OCI-M2 (cell line): Measurements from ENCODE around the gene HEXD.
"Not testable (repeated sequence)": the region's sequence is repeated elsewhere in the genome, so short reads cannot be mapped to it uniquely, and the experiment has no call there.

Source experiments
- DNase-seq: peaks from one replicate; lab custom pipeline; 2025; ENCODE audit not compliant: unreplicated experiment; lab: John Stamatoyannopoulos, UW

Gene HEXD

DNA sequence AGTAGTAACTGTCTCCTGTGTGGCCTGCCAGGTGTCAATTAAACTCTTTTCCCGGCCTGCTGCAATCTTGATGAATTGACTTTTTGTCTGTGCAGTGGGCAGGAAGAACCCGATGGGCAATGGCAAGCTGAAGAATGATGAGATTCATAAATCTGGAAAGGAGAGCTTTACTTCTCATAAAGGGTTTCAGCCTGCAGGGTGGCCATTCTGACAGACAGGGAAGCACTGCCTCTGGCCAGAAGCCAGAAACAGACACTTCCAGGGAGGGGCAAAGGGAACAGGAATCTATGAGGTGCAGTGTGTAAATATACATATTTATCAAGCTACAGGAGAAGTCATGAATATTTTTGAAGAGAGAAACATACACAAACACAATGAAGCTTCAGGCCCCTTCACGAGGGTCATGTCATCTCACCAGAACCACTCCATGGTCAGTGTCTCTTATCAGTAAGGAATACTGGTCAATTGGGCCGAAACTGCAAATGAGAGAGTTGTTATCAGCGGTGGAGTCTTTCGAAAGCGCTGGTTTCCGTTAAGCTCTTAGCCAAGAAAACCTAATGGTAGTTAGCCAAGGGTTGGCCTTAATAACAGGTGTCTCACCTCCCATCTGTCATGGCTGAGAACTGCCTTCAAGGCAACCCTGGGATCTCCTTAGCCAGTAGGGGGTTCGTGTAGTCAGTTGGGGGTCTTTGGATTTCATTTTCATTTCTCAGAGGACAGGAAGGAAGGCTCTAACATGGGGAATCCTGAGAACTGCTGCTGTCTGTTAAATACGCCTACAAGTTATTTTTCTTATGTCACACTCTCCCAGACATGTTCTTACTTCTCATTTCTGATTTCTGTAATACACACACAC, 39.2 kb downstream of the HEXD start:
- DNase-seq = no peak

DNA sequence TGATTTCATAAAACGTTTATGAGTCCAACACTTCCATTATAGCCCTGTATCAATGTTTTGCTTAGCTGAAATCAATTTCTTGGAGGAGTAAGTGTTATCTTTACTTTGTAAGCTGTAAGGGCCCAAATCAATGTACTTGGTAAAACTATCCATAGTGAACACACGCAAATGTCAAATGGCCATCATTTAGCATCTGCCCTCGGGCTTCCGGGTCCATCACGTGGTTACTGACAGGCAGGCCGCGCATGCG, 39.7 kb downstream of the HEXD start:
- DNase-seq = no peak

DNA sequence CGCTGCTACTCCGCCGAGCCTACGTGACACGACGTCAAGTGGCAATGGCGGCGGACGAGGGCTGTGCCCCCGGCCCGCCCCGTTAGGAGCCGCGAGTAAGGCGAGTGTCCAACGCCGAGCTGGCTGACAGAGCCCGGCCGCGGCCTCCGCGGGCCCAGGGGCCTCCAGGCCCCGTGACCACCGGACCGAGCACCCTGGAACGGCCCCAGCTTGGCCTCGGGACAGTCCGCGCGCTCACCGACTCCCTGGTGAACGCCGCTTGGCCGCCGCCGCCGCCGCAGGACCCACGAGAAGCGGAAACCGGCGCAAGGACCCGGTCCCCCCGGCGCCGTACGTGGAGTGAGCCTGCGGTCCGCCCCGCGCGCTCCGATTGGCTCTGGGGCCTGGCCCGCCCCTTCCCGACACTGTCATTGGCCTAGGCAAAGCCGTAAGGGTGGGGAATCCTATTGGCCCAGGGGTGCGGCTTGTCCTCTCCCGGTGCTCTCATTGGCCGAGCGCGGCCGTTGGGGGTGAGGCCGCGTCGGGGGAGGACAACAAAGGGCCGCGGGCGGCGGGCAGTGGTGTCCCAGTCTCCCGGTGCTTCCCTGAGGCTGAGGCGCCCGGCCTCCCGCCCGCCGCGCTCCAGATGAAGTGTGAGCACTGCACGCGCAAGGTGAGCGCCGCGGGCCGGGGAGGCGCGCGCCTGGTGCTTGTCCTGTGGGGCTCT, 40.2 kb downstream of the HEXD start, which contains the start of gene NARF:
TSS of gene NARF (plus strand) at position 563 of the 706 bp plus-strand sequence. CDS start at position 626, 63 bp downstream.
- DNase-seq = peak; percentile 75

DNA sequence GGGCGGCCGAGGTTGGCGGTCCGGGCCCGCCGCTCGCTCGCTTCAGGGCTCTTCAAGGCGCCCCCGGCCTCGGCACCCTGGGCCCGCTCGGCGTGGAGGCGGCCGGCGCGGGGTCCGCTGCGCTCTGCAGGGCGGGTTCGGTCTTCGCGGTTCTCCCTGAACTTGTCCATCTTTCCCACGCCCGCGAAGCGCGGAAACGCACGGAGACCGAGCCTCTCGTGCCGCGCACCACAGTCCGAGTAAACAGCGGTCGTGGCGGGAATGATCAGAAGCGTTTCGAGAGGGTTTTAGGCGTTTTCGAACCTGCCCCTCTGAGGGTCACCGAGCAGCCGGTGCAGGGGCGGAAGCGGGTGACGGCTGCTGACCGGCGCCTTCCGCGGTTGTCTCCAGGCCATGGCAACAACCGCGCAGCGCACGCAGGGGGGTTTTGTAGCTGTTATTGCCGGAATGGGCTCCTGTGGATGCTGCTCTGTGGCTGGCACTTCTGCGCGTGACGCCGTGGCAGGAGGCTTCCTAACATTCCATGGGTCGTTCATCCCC, 40.8 kb downstream of the HEXD start:
- DNase-seq = no peak

DNA sequence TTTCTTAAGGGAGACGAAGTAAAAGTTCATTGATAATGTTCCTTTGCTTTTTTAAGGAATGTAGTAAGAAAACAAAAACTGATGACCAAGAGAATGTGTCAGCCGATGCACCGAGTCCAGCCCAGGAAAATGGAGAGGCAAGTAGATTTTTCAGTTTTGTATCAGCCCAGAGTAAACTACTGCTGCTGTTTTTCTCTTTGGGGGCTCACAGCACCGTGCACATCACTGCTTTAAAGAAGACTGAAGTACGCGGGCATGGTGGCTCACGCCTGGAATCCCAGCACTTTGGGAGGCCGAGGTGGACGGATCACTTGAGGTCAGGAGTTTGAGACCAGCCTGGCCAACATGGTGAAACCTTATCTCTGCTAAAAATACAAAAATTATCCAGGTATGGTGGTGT, 41.8 kb downstream of the HEXD start:
- DNase-seq = not testable (repeated sequence)

DNA sequence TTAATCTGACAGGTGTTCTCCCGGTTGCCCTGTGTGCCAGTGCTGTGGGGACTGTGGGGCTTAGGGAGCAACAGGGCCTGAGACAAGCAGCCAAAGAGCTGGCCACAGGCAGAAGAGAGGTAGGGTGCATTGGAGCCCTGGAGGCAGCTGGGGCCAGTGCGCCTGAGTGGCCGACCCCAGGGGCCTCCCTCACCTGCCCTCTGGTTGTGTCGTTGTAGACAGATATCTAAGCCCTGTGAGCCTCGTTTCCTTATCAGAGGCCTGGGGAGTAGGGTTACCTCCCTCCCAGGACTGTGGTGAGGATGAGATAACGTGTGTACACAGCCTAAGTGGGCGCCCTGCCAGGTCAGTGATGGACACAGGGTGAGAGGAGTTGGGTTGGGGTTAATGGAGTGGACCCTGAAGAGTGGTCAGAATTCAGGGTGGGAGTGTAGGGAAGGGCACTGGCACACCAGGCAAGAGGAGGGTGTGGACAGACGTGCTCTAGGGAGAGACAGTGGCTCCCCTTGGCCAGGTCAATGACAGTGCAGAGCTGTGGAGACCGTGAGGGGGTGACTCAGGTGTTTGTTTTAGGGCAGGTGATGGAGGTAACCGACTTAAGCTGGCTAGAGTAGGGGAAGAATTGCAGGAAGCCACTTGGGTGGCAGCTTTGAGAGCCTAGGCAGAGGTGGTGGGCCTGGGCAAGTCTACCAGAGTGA, 43.8 kb downstream of the HEXD start:
- DNase-seq = no peak

DNA sequence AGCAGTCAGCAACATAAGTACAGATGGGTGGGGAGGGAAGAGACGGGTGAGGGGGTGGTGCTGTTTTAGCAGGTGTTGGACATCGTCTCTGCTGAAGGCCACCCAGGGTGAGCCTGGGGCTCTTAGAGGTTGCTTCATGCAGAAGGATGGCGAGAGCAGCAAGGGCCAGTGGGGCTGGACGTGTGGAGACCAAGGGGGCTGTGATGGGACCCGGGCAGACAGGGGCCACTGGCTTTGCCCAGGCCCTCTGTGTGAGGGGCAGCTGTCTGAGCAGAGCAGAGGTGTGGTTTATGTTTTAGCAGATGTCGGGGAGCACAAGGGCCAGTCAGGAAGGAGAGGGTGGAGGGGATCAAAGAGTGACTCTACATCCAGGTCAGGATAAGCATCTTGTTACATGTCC, 45.2 kb downstream of the HEXD start:
- no peak for DNase-seq

DNA sequence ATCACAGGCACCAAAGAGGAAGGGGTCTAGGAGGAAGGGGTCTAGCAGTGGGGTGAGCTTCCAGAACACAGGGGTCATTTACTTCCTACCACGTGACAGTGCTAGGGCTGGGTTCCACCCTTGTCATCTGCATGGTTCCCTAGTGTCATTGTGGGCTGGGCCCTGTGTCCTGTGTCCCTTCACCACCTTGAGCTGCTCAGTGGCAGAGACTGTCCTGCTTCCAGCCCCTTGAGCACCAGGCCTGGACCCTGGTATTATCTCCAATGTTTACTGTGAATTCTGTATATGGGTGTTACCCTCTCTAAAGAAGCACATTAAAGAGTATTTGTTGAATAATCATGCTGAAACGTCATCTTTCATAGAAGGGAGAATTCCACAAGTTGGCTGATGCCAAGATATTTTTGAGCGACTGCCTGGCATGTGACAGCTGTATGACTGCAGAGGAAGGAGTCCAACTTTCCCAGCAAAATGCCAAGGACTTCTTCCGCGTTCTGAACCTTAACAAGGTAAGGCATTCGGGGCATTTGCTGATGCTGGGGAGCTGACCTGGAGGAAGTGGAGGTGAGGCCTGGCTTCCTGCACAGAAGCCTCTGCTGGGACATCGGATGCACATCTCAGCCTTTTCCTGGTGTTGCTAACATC, 45.9 kb downstream of the HEXD start:
- DNase-seq = no peak

DNA sequence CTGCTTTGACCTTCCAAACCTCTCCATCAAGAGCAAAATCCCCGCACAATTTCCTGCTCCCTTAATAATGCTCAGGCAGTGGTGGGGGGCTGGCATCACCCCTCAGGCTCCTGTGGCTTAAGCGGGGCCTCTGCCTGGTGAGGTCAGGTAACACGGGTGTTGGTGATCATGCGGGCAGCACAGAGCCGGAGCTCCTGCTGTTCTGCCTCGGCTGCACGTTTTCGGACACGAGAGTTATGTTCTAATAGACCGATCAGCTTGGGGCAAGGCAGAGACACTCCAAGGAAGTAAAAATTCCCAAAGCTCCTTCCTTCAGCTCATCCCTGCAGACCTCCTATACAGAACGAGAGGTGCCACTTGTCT, 46.4 kb downstream of the HEXD start:
- DNase-seq = no peak

DNA sequence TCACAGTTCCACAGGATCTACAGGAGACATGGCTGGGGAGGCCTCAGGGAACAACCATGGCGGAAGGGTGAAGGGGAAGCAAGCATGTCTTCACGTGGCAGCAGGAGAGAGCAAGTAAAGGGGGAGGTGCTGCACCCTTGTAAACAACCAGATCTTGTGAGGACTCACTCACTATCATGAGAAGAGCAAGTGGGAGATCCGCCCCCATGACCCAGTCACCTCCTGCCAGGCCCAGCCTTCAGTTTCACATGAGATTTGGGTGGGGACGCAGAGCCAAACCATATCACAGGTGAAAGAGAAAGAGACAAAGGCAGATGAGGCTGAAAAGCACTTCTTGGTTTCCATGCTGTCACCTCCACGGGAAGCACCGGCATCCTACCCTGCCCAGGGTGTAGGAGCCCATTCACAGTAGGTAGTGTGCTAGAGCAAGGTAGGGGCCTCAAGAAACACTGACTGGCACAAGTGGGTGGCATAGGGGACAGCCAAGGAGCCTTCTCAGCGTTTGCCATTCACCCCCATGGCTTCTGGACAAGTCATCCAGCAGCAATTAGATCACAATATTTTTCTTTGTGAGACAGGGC, 47.0 kb downstream of the HEXD start:
- no peak for DNase-seq

DNA sequence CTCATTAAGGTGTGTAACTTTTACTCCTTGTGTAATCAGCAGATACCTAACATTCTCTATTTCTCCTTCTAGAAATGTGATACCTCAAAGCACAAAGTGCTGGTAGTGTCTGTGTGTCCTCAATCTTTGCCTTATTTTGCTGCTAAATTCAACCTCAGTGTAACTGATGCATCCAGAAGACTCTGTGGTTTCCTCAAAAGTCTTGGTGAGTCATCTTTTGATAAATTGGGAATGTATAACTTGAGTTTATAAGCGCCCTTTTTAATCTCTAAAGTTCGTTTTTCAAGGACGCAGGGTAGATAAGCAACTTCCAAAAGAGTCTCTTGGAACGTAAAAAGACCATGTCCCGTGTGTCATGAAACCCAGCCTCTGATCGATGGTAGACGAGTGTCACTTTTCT, 50.5 kb downstream of the HEXD start:
- no peak for DNase-seq

DNA sequence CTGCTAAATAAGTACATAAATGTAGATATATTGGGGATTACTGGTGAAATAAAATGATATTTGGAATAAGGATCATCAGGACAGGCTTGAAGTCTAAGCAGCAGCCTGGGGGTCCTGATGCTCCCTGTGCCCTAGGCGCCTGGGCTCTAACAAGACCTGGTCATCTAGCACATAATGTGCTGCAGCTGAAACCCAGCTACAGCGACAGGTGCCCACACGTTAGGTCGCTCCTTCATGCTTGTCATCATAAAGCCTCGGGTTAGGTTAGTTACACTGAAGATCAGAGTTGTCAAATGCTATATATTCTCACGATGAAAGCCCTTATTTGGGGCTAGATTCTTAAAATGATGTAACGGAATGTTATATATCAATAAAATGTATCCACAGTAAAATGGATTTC, 51.9 kb downstream of the HEXD start:
- DNase-seq = no peak

DNA sequence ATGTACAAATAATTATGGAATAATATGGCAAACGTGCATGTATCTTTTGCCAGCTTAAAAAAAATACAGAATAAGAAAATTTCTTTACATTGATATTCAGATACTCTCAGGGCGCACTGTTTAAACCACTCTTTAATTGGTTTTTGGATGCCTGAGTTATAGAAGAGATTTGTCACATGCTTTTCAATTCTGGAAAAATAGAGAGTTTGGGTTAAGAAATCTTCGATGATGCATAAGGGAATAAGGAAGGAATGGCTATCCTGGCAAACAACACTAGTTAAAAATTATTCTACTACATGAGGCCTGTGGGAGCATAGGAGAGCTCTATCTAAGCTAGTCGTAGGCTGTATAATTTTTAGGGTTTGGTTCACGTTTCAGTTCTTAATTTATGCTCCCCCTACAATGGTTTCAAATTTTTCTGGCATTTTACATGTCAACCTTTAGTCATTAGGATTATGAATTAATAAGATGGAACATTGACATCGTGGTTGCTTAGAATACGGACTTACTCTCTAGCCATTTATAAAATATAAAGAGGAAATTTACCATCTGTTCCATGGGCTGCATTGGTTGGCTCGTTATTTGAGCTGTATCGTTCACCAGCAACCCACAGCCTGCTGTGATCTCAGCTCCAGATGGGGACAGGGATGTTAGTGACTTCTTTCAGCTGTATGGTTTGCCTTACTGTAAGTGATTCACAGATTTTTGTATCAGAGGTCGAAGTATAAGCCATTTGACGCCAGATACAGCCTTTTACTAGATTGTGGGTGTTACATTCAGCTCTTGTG, 56.3 kb downstream of the HEXD start:
- no peak for DNase-seq

DNA sequence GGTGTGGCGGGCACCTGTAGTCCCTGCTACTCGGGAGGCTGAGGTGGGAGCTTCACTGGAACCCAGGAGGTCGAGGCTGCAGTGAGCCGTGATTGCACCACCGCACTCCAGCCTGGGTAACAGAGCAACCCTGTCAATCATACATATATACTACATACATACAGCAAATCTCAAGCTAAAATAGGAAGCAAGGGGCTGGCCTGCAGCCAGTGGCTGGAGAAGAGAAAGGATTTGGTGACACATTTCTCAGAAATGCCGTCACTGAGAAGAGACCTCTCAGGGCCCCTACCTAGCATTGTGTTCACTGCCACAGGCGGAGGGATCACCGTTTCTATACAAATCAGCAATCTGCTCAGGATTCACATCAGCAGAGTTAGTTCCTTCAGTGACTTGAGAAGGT, 57.3 kb downstream of the HEXD start:
- no peak for DNase-seq

DNA sequence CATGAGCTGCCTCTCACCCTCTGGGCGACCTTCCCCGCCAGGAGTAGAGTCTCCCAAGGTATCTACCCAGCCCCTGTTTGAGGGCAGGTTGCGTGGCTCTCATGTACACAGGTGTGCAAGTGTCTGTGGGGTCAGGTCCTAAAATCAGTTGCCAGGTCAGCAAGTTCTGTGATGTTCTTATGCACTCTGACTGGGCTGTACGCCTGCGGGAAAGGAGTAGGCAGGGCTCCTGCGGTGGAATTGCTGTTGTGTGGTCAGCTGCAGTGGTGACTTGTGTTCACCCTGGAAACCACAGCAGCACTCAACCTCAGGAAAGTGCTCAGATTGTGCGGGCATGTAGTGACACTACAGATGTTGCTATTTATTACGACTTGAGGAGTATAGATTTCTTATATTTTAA, 59.8 kb downstream of the HEXD start:
- no peak for DNase-seq

DNA sequence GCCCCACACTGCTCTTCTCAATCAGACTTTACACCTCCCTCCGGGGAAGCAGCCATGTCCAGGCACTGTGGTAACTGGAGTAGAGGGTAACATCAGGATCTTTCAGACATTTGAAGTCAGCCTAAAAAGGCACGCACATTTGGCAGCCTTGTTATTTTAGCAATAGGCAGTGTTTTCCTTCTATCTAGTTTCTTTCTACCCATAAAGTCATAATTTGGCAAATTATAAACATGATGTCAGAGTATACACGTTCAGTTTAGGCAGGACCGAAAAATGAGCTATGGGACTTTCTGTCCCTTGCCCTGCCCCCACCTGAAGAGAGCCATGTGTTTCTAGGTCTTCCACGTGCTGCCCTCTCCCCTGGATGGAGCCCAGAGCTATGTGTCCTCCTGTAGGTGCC, 61.5 kb downstream of the HEXD start:
- DNase-seq = no peak

DNA sequence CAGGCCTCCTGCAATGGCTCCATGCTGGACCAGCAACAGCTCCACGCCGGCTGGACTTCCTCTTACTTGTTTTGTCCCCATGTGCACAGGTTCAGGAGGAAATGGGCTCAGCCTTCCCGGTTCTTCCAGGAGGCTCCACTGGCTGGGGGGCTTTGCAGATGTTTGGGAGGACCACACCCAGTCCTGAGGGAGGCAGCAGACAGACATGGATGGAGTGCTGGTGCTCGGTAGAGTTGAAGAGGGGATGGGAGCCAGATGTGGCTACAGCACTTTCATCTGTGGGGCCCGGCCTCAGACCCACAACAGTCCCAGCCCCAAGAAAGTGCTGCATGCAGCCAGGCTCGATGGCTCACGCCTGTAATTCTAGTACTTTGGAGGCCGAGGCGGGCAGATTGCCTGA, 62.2 kb downstream of the HEXD start:
- DNase-seq = no peak

DNA sequence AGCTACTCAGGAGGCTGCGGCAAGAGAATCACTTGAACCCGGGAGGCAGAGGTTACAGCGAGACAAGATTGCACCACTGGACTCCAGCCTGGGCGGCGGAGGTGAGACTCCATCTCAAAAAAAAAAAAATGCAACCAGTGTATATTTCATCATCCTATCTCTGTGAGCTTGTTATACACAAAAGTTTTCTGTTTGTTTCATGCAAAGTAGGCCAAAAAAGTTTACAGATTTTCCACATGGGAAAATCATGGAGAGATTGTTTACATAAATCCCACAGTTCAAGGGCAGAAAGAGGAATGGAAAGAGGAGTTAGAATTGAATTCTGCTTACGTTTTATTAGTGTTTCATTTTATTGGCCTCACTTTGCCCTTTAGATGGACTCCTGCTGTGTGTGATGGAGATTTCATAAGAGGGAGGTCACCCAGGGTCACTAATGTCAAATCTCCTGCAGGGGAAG, 65.1 kb downstream of the HEXD start:
- no peak for DNase-seq

DNA sequence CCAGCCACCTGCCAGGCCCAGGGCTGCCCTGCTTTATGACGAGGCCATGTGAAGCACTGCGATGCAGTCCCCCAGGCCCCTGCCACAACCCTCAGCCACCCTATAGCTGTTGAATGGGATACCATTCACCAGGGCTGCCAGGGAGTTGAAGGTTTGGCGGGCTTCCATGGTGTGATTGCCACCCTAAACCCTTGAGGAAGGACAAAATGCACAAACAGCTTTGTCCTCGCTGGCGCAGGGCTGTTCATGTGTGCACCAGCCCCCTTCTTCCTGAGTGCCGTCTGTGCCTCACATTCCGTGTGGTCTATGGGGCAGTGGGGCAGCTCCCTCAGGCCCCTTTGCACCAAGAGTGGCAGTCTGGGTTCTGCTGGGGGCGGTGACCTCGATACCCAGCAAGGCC, 65.7 kb downstream of the HEXD start:
- DNase-seq = no peak
